HG03039 (cell line): ENCODE results near the gene FKBP9.
A peak's percentile ranks its signal among the peaks of the same experiment; 100 is the strongest.
"Not testable (repeated sequence)": the region's sequence is repeated elsewhere in the genome, so short reads cannot be mapped to it uniquely, and the experiment has no call there.

ENCODE experiments used
- ATAC-seq: cut with Tn5 transposase; IDR thresholded peaks from one replicate; pipeline ENCODE4 v1.9.1; 2021; ENCODE audit warnings: mild to moderate bottlenecking, moderate library complexity; ENCODE audit not compliant: unreplicated experiment

The FKBP9 gene

DNA sequence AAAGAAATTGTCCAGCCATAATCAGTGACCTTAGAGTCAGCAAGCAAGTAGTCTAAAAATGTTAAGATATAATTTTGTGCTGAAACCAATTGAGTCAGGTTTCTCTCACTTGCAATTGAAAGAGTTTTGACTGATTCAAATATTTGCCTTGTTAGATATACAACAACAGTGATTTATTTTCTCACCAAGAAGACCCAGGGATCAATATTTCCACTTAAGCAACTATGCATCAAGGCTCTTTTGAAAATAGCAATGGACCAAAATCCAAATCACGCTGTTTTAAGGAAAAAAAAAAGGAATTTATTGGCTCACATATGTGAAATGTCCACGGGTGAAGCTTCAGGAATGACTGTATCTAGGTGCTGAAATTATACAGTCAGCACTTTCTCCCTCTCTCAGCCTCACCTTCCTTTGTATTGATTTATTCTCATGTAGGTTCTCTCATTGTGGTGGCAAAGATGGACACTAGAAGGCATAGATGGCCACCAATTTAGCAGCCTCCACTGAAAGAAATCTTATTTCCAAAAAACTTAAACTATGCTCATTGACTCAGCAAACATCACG lies 9.7 kb upstream of the FKBP9 start:
- ATAC-seq = no peak

DNA sequence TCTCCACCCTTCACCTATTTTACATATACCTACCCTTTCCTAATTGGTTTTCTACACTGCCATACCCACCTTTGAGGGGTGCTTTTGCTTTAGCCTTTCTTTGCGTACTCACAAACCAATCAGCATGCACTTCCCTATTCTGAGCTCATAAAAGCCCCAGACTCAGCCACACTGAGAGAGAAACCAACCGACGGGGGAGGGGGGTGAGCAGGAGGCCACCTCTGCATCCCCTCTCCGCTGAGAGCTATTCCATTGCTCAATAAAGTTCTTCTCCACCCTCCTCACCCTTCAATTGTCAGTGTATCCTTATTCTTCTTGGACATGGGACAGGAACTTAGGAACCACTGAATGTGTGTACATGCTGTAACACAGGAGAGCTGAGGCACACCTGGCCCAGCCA lies 9.0 kb upstream of the FKBP9 start:
- ATAC-seq = no peak

DNA sequence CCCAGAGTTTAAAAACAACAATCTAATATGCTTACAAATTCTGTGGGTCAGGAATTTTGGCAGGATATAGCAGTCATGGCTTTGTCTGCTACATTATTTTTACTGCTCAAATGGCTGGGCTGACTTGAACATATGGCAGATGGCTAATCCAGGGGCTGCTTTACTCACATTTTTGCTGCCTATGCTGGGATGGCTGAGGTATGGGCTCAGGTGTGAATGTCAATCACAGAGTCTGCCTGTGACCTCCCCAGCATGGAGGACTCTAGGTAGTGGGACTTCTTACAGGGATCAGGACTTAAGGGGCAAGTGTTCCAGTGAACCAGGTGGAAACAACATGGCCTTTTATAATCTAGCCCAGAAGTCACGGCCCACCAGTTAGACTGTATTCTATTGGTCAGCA lies 4.4 kb upstream of the FKBP9 start:
- ATAC-seq = no peak

DNA sequence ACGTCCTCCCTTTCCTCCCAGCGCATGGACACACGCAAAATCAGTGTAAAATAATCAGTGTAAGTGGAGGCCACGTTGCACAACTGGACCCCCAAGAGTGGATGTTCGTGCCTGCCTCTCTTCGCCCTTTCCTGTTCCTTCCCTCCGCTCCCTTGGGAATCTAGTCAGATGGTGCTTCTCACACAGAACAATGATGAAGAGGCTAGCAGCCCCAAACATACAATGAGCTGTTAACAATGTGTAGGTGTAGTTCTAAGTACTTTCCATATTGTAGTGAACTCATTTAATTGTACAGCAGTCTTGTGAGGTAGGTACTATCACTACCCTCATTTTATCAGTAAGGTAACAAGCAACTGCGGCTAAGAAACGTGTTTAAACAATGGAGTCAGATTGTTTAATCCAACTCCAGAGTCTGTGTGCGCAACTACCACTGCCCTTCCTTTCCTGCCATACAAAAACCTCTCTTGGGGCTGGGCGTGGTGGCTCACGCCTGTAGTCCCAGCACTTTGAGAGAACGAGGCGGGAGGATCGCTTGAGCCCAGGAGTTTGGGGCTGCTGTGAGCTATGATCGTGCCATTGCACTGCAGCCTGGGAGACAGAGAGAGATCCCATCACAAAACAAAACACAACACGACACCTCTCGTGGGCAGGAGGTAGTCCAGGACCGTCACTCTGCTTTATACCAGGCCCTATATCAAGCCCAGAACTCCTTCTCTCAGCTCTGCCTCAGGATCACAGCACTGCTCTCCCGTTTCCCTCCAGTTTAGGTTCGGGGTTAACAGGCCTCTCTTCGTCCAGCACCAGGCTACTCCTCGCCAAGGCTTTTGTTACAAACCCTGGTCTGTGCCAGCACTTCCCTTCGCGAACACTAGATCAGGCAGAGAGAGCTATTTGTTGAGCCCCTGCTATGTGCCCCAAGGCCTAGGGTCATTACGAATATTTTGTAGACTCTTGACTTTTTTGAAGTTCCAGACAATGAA lies 1.1 kb downstream of the FKBP9 start:
- no peak for ATAC-seq

DNA sequence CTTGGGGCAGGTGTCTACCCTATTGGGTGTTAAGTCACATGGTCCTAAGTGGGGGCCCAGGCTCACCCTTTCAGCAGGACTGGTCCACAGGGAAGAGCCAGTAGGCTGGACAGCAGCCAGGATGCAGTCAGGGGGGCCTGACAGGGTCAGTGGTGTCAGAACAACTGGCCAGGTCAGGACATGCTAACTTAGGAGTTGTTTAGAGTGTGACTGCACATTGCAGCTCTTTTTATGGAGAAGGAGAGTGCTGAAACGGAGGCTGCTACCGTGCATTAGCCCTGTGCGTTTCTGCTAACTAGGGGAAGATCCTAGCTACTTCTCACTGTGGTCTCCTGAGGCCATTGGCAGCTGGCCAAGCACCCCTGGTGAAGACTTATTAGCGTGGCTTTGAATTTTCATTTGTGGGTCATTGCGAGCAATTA lies 6.7 kb downstream of the FKBP9 start:
- ATAC-seq = not testable (repeated sequence)

DNA sequence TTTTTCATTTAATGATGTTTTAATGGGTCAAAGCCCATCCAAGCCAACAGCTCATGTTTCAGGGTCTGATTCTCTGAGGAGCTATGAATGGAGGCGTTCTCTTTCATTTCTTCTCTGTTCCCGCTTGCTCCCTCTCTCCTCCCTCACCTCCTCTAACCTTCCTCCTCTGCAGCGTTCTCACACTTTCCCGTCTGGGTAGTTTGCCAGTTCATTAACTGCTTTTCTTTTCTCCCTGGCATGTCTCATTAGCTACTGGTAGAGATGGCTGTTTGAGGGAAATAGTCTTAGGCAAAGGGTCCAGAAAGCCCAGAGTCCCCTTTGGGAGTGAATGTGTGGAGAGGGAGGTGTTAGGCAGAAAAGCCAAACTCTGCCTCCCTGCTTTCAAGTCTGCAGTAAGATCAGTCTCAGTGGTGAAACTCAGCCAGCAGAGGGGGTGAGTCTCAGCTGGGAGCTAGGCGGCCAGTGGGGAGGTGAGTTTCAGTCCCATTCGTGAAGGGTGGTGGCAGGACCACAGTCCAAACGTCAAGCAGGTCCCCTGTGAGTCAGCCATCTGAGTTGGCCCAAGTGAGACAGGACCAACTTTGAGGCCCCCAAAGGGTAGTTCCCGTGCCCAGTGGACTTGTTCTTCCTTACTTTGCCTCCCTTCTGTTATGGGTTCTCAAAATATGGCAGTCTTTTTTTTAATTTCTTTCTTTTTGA lies 7.4 kb downstream of the FKBP9 start:
- ATAC-seq = peak; percentile 92

DNA sequence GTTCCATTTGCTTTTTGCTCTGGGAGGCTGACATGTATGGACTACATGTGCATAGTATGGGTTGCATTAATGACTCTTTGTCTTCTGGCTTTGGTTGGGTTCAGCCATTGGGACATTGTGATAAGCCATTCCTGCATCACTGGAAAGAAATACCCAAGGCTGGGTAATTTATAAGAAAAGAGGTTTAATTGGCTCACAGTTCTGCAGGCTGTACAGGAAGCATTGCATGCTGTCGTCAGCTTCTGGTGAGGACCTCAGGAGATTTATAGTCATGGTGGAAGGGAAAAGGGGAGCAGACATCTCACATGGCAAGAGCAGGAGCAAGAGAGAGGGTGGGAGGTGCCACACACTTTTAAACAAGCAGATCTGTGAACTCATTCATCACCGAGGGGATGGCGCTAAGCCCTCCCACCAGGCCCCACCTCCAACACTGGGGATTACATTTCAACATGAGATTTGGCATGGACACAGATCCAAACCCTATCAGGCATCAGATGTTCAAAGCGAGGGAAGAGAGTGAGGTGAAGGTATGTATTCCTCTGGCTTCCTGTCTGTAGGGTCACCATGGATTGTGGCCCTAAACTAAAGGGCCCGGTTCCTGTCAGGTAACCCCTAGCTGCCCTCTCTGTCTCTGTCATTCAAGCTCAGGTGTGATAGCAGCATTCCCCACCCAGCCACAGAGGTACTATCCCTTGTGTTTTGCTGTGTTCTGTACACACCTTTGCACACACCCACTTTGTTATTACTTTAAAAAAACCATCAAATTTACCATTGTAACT lies 9.4 kb downstream of the FKBP9 start:
- ATAC-seq = not testable (repeated sequence)

DNA sequence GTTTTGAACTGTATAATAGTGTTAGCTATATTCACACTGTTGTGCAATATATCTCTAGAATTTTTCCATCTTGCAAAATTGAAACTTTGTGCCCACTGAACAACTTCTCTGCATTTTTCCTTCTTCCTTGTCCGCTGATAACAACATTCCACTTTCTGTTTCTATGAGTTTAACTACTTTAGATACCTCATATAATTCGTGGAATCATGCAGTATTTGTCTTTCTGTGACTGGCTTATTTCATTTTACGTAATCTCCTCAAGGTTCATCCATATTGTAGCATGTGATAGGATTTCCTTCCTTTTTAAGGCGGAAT lies 10.0 kb downstream of the FKBP9 start:
- not testable (repeated sequence) for ATAC-seq

DNA sequence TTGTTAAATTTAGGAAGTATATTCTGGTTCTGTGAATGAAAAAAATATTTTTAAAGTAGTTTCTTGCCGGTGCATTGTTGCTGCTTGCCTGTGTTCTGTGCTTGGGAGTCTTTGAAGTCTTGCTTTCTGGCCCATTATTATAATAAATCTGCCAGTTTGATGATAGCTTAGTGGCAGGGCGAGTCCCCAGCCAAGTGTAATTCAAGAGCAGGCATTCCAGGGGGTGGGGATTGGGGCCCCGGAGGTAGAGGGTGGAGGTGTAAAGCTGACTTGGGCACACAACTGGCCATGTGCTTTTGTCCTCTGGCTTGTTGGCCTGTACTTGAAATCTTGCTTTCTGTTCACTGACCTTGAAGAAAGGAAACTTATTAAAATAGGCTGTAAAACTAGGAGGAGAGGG lies 14.7 kb downstream of the FKBP9 start:
- not testable (repeated sequence) for ATAC-seq

DNA sequence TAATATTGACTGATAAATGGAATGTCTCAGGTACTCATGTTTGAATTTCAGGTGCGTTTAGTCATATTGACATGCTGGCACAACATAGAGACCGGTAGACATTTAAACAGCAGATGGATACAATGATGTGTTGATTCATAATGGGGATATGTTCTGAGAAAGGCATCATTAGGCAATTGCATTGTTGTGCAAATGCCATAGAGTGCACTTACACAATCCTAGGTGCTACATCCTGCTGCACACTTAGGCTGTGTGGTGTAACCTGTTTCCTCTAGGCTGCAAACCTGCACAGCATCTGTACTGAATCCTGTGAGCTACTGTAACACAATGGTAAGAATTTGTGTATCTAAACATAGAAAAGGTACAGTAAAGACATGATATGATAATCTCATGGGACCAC lies 19.9 kb downstream of the FKBP9 start:
- ATAC-seq = not testable (repeated sequence)

DNA sequence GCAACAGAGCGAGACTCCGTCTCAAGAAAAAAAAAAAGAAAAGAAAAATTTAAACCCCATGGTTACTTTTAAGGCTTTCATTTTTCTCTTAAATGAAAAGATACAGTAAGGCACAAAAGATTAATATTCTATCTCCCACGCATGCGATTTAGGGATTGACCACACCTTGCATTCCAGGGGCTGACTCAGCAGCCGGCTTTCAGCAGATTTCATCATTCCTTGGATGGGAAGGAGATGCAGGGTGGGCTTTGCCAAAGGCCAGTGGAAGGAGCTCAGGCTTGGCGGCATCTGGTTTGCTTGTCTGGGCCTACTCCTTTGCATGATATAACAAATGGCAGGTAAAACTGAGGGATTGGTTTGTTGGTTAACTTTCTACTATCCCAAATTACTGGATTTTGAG lies 22.0 kb downstream of the FKBP9 start:
- ATAC-seq = not testable (repeated sequence)

DNA sequence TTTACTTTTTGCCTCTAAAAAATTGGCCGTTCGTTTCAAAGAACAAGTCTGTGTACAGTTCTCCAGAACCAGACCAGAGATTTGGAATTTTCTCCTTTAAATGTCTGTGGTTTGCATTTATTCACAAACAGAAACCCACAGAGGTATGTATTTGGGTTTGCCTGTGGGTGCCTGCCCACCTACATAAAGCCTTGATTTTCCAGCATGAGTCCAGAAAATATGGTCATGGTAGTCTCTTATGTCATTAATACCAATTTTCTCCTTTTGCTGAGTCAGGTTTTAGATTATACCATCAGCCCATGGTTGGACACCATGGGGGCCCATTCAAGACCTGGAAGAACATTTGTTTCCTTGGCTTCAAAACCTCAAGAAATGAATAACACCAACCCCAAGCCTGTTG lies 22.7 kb downstream of the FKBP9 start:
- not testable (repeated sequence) for ATAC-seq

DNA sequence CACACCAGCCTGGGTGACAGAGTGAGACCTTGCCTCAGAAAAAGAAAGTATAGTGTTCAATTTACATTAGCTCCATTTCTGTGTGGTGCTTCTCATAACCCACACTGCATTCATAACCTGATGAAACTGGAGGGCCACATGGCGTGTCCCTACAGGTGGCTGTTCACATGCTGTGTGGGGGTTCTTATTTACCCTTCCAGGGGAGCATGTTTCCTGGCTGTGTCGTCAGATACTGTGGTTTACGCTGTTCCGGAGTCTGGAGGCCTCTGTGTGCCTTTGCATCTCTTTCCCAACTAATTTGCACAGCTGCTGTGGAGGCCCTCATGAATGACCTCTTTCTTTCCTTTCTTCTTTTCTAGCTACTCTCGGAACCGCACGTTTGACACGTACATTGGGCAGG lies 30.9 kb downstream of the FKBP9 start:
- not testable (repeated sequence) for ATAC-seq

DNA sequence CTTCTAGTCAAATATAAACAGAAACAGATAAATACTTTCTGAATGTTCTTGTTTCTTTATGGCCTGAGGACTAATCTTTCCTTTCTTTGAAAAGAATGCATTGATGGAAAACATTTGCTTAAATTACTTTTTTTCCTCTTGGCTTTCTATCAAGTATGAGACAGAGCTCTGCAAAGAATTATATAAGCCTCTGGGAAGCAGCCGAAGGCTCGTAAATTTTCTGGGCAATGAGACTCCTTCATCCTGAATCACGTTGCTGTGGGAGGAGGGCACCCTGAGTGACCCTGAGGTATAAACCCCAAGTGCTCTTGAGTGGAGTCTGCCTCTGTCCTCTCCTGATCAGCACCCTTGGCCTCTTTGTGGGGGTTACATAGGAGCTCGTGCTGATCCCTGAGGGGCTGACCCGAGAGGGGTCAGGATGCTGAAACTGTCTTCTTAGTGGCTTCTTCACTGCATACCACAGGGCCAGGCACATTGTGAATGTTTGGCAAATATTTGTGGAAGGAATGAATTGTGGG lies 33.9 kb downstream of the FKBP9 start:
- not testable (repeated sequence) for ATAC-seq

DNA sequence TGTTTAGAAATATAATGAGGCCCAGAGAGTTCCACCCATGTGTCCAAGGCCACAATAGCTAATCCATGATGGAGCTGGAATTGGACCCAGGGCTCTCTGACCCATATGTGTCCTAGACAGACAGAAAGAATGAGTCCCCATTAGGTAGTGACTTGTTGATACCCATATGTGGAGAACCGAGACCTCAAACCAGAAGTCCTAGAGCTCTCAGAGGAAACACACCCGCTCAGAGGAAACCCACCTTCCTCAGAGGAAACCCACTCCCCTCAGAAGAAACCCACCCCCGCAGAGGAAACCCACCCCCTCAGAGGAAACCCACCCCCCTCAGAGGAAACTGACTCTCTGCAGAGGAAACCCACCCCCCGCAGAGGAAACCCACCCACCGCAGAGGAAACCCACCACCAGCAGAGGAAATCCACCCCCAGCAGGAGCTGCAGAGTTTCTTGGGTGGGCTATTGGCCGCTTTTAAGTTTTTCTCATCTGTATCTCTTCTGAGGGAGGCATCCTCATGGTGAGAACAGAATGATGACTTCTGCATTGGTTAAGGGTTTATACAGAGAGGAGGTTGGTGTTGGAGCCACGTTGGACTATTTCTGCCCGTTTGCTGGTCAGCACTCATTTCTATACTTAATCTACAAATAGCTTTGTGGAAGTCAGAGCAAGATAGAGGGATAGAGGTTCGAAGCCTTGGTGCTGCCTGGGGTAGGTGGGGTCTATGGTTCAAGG lies 34.9 kb downstream of the FKBP9 start:
- not testable (repeated sequence) for ATAC-seq

DNA sequence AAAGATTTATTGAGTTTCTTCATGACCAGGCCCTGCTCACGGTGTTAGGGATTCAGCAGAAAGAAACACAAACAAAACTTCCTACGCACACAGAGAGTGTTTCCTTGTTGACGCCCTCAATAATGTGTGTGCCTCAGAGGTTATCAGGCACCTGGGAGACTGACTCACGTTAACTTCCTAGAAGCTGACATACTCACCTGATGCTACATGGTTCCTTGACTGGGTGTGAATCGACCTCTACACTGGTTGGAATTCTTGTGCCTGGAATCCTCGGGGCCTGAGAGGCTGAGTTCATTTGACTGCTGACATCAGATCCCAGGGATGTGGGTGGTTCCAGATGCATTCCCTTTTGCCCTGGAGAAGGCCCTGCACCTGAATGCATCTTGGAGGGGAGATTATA lies 35.5 kb downstream of the FKBP9 start:
- not testable (repeated sequence) for ATAC-seq

DNA sequence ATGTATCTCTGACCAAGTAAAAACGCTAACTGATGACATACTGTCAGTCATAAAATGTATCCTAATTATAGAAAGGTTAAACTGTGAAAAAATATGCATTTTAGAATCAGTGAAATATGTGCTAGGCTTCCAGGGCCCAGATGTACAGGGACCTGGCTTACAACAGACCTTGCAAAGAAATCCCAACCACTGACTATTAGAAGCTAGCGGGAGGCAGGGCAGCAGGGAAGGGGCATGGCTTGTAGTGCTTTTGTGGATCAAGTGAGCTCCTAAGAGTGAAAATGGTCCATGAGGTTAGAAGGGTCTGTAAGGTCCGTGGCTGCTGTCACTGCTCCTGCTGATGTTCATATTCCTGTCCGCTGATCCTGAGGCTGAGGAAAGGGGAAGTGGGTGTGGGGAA lies 40.7 kb downstream of the FKBP9 start:
- not testable (repeated sequence) for ATAC-seq

DNA sequence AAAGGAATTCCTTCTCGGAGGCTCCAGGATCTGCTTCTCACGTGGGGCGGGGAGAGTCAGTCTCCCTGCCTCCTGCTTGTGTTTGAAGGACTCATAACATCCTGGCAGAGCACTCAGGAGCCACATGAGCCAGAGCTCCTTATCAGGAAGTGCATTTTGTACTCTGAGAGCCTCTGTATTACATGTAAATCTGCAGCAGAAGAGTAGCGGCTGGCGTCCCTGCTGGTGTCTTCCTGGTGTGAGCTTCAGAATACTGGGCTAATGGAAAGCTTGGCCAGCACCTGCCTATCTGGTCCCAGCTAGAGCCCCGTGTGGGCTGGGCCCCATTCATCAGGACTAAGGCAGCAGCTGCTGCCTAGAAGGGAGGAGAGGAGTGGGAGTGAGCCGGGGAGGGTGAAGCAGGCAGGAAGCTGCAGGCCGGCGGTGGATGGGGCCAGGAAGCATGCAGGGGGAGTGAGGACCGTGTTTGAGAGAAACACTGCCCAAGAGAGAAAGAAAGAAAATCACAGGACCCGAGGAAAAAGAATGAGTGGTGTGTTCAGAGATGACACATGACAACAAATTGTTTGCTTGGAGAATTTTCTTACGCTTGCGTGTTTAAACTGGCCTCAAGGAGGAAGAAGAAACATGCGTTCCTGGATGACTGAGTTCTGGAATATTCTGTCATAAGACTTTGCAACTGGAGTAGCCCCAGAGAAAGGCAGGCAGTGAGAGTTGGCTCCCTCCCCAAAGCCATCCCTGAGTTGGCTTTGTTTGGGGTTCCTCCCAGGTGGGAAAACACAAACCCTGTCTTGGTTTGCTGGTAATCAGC lies 41.3 kb downstream of the FKBP9 start:
- ATAC-seq = not testable (repeated sequence)

DNA sequence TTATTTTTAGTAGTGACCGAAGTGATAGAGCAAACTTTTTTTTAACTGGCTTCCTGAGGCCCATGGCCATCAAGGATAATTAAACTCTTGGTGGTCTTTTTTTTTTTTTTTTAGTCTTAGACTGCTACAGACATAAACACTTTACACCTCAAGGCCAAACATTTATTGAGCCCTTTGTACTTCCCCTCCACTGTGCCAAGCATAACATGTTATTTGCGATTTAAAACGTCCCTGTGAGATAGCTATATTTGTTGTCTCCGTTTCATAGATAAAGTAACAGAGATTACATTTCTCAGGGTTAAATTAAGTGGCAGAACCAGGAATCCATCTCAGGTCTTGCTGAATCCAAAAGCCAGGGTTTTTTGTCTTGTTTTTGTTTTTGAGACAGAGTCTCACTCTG lies 42.1 kb downstream of the FKBP9 start:
- ATAC-seq = not testable (repeated sequence)
